ENCODE results near the gene LCMT2. TPM values are rescaled to one million over a fixed set of nuclear protein-coding genes. Genes with fewer than 3 reads are reported as not detected.

The LCMT2 gene
- polyA plus RNA-seq, 1 donor from 2014 or later = 10.3 TPM

DNA sequence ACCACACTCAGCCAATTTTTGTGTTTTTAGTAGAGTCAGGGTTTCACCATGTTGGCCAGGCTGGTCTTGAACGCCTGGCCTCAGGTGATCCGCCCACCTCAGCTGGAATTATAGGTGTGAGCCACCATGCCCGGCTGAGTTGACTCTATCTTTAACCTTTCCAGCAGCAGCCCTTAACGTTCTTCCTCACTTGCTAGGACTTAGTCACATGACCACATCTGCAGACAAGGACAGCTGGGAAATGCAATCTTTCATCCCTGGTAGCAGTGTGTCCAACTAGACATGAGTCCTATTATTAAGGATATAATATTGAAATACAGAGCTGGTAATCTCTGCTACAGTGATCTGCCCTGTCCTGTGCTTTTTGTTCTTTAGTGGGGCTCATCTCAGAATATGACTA, 18.0 kb downstream of the LCMT2 start:
- Histone ChIP-seq H2AFZ (ENCODE audit: low read depth, low read length) (no peak overlapping the region), H3K79me2 (replicated peaks; ENCODE audit: insufficient read depth, low read length) (no peaks in the 10 kb centered on the region), H3K9me2 (ENCODE audit: insufficient read depth, low read length) (no peaks in the 10 kb centered on the region), H3F3A (ENCODE audit: insufficient read depth, low read length, poor library complexity, severe bottlenecking) (no peaks in the 10 kb centered on the region), H3K27me3 (ENCODE audit: insufficient read depth, low read depth, low read length) (no peaks in the 10 kb centered on the region), H3K9me3 (ENCODE audit: low read length) (no peaks in the 10 kb centered on the region), H3K27ac (ENCODE audit: low read length) (no peak overlapping the region), H3K9ac (ENCODE audit: low read length) (no peak overlapping the region), H4K20me1 (ENCODE audit: insufficient read depth) (no peaks in the 10 kb centered on the region), H3K4me2 (ENCODE audit: low read length) (no peak overlapping the region), H3K36me3 (ENCODE audit: insufficient read depth, low read length) (no peaks in the 10 kb centered on the region), H3K4me3 (ENCODE audit: low read length) (no peak overlapping the region)
- TF ChIP-seq REST (IDR thresholded peaks at IDR 0.05; ENCODE audit: borderline replicate concordance) (no peak), SMC3 (conservative IDR thresholded peaks at IDR 0.05; ENCODE audit: poor library complexity) (no peak), EP300 (conservative IDR thresholded peaks at IDR 0.05; ENCODE audit: poor library complexity, severe bottlenecking) (no peak), CTCF (IDR thresholded peaks at IDR 0.05; ENCODE audit: poor library complexity, severe bottlenecking) (no peak), RAD21 (conservative IDR thresholded peaks at IDR 0.05) (no peak), POLR2AphosphoS5 (IDR thresholded peaks at IDR 0.05) (no peak), EZH2 (IDR thresholded peaks at IDR 0.05; ENCODE audit: borderline replicate concordance, insufficient read depth, low read length, poor library complexity, severe bottlenecking) (no peak), MXI1 (conservative IDR thresholded peaks at IDR 0.05; ENCODE audit: poor library complexity, severe bottlenecking) (no peak), TAF1 (IDR thresholded peaks at IDR 0.05; ENCODE audit: low read depth) (no peak)

- H3K36me3 ChIP-seq (ENCODE audit: insufficient read depth, low read length) = no peaks in the 10 kb centered on the region
- no peaks in the 10 kb centered on the region for H3K79me2 ChIP-seq (replicated peaks; ENCODE audit: insufficient read depth, low read length)
- H3K4me2 ChIP-seq (ENCODE audit: low read length) = no peak within 1 kb of the TSS
- H3K27ac ChIP-seq (ENCODE audit: low read length) = no peak within 1 kb of the TSS
- no peaks in the 10 kb centered on the region for H3F3A ChIP-seq (ENCODE audit: insufficient read depth, low read length, poor library complexity, severe bottlenecking)
- no peaks in the 10 kb centered on the region for H3K9me2 ChIP-seq (ENCODE audit: insufficient read depth, low read length)
- no peak within 1 kb of the TSS for H3K4me3 ChIP-seq (ENCODE audit: low read length)
- no peak within 1 kb of the TSS for H2AFZ ChIP-seq (ENCODE audit: low read depth, low read length)
- H3K9me3 ChIP-seq (ENCODE audit: low read length) = no peaks in the 10 kb centered on the region
- no peak for TF ChIP-seq SMC3 (conservative IDR thresholded peaks at IDR 0.05; ENCODE audit: poor library complexity)
- no peak for TF ChIP-seq MXI1 (conservative IDR thresholded peaks at IDR 0.05; ENCODE audit: poor library complexity, severe bottlenecking)
- no peak for TF ChIP-seq EZH2 (IDR thresholded peaks at IDR 0.05; ENCODE audit: borderline replicate concordance, insufficient read depth, low read length, poor library complexity, severe bottlenecking)
- no peak for TF ChIP-seq EP300 (conservative IDR thresholded peaks at IDR 0.05; ENCODE audit: poor library complexity, severe bottlenecking)
- TF ChIP-seq CTCF (IDR thresholded peaks at IDR 0.05; ENCODE audit: poor library complexity, severe bottlenecking) = no peak
- no peak for TF ChIP-seq TAF1 (IDR thresholded peaks at IDR 0.05; ENCODE audit: low read depth)
- no peak for TF ChIP-seq REST (IDR thresholded peaks at IDR 0.05; ENCODE audit: borderline replicate concordance)
- no peak for TF ChIP-seq RAD21 (conservative IDR thresholded peaks at IDR 0.05)
- TF ChIP-seq POLR2AphosphoS5 (IDR thresholded peaks at IDR 0.05) = no peak
- H3K27me3 ChIP-seq (ENCODE audit: insufficient read depth, low read depth, low read length) = no peaks in the 10 kb centered on the region
- H4K20me1 ChIP-seq (ENCODE audit: insufficient read depth) = no peaks in the 10 kb centered on the region
- no peak within 1 kb of the TSS for H3K9ac ChIP-seq (ENCODE audit: low read length)
Measured at GRCh38 chr15:43302205-43302817, 28.1 kb downstream of the LCMT2 start, which contains the start of gene TGM7. Gene TGM7, minus strand, starts transcription at chr15:43302255.
